Glutamatergic neuron (in vitro differentiated cells): ENCODE measurements around the gene ACTR1B. TPM values are rescaled to one million over a fixed set of nuclear protein-coding genes. Genes with fewer than 3 reads are reported as not detected.

Experiments
- DNase-seq: peaks from one replicate; pipeline ENCODE4 v3.0.0; 2022
- H3K27ac Mint-ChIP-seq: one replicate; pipeline ENCODE4 v1.8.0; 2020; ENCODE audit warnings: mild to moderate bottlenecking, mixed read lengths, inconsistent platforms; ENCODE audit not compliant: unreplicated experiment
- H3K27me3 Mint-ChIP-seq: one replicate; pipeline ENCODE4 v1.8.0; 2020; ENCODE audit warnings: mild to moderate bottlenecking, moderate library complexity, mixed read lengths, inconsistent platforms; ENCODE audit not compliant: unreplicated experiment
- H3K36me3 Mint-ChIP-seq: one replicate; pipeline ENCODE4 v1.8.0; 2020; ENCODE audit warnings: mild to moderate bottlenecking, mixed read lengths, inconsistent platforms; ENCODE audit not compliant: unreplicated experiment
- H3K4me1 Mint-ChIP-seq: one replicate; pipeline ENCODE4 v1.8.0; 2020; ENCODE audit warnings: mild to moderate bottlenecking, low read depth, mixed read lengths, inconsistent platforms; ENCODE audit not compliant: unreplicated experiment
- H3K4me3 Mint-ChIP-seq: one replicate; pipeline ENCODE4 v1.8.0; 2020; ENCODE audit warnings: mild to moderate bottlenecking, mixed read lengths, inconsistent platforms; ENCODE audit not compliant: unreplicated experiment
- H3K9me3 Mint-ChIP-seq: one replicate; pipeline ENCODE4 v1.8.0; 2020; ENCODE audit warnings: mild to moderate bottlenecking, moderate library complexity, mixed read lengths, inconsistent platforms; ENCODE audit not compliant: unreplicated experiment
- CTCF ChIP-seq: fragments of 200-600 bp; sonication (generic); IDR thresholded peaks from one replicate; pipeline ENCODE4 v1.5.0; 2021; ENCODE audit not compliant: partially characterized antibody, unreplicated experiment
- total RNA-seq: library from RNA; stranded (reverse); fragmentation: NEBNext Ultra II Directional; extraction: Animal tissue kit (Norgen Biotek cat#: 25700); gene quantifications from one replicate; pipeline ENCODE4 v1.2.1, GENCODE V29; 2021; ENCODE audit not compliant: unreplicated experiment

Gene ACTR1B
- total RNA-seq, 1 donor from 2014 or later = 104 TPM

GRCh38 chr2:97656905-97657587 lies 6.8 kb downstream of the ACTR1B start:
- Mint-ChIP-seq H3K27me3 (peaks cover 5% of the 10 kb centered on the region), H3K4me3 (no peak overlapping the region), H3K4me1 (peaks cover 13% of the 10 kb centered on the region), H3K9me3 (peaks cover 14% of the 10 kb centered on the region), H3K36me3 (peaks cover 24% of the 10 kb centered on the region), H3K27ac (no peak overlapping the region)
- no peak for TF ChIP-seq CTCF
- no peak for DNase-seq

- no peak for DNase-seq
- Mint-ChIP-seq H3K36me3 (peaks cover 24% of the 10 kb centered on the region), H3K27ac (no peak overlapping the region), H3K4me1 (peaks cover 5% of the 10 kb centered on the region), H3K4me3 (no peak overlapping the region), H3K27me3 (peaks cover 5% of the 10 kb centered on the region), H3K9me3 (peaks cover 12% of the 10 kb centered on the region)
- no peak for TF ChIP-seq CTCF
These were observed 7.6 kb downstream of the ACTR1B start for GRCh38 chr2:97656129-97656755.

GRCh38 chr2:97654791-97655190 lies 9.1 kb downstream of the ACTR1B start:
- peaks cover 24% of the 10 kb centered on the region for H3K36me3 Mint-ChIP-seq
- H3K4me1 Mint-ChIP-seq = no peaks in the 10 kb centered on the region
- peaks cover 12% of the 10 kb centered on the region for H3K9me3 Mint-ChIP-seq
- H3K4me3 Mint-ChIP-seq = no peak overlapping the region
- no peak for DNase-seq
- H3K27me3 Mint-ChIP-seq = peaks cover 6% of the 10 kb centered on the region
- TF ChIP-seq CTCF = no peak
- H3K27ac Mint-ChIP-seq = no peak overlapping the region

GRCh38 chr2:97654309-97654708 lies 9.5 kb downstream of the ACTR1B start:
- Mint-ChIP-seq H3K27ac (no peak overlapping the region), H3K4me3 (no peak overlapping the region), H3K9me3 (peaks cover 12% of the 10 kb centered on the region), H3K4me1 (no peaks in the 10 kb centered on the region), H3K27me3 (peaks cover 8% of the 10 kb centered on the region), H3K36me3 (peaks cover 27% of the 10 kb centered on the region)
- DNase-seq = no peak
- TF ChIP-seq CTCF = no peak

GRCh38 chr2:97653874-97654273 lies 10.0 kb downstream of the ACTR1B start:
- Mint-ChIP-seq H3K9me3 (peaks cover 12% of the 10 kb centered on the region), H3K27ac (no peak overlapping the region), H3K4me1 (no peaks in the 10 kb centered on the region), H3K36me3 (peaks cover 27% of the 10 kb centered on the region), H3K27me3 (peaks cover 8% of the 10 kb centered on the region), H3K4me3 (no peak overlapping the region)
- no peak for DNase-seq
- TF ChIP-seq CTCF = no peak
